AG09319 (cell line): Measurements from ENCODE around the gene RGS12.

ENCODE experiments used
- DNase-seq: peaks from one replicate; pipeline ENCODE4 v3.0.0-alpha.2; 2010; ENCODE audit warnings: low read depth; ENCODE audit errors: extremely low read depth
- CTCF ChIP-seq: IDR thresholded peaks from 2 replicates; pipeline ENCODE4 v1.5.1; 2011; ENCODE audit warnings: low read depth, mild to moderate bottlenecking, inconsistent platforms, low read length, moderate library complexity

The RGS12 gene

DNA sequence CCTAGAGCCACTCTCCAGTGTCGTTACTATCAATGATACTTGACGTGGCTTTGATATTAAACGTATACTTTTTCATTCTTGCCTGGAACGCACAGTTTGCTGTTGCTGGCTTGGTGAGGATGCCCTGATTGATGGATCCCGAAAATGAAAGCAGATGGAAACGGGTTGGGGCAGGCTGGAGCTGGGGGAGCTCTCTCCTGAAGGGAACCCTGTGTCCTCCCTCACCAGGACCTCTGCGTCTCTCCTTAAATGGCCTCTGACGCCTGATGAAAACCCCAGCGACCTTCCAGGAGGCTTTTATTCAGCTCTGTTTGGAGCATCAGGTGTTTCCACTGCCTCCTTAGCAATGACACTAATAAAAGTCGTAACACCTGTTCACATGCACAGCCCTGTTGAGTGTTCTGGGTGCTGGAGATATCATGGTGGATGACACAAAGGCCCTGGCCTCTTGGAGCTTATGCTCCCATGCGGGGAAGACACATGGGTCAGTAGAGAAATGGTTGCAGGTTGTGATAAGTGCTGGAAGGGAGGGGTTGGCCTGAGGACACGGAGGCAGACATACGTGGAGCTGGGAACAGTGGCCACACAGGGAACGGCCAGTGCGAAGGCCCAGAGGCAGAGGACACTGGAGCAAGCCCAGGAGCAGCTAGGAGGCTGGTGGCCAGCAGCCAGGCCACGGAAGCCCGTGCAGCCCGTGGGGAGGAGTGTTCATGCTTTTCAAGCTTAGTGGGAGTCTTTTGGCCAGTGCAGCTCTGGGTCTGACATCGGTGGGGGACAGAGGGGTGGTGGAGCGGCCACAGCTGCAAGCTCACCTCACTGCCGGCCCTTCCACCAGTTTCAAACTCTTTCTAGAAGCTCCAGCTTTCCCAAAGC lies 36.4 kb upstream of the RGS12 start:
- no peak for TF ChIP-seq CTCF
- DNase-seq, result no peak

- DNase-seq, result no peak
Measured at GRCh38 chr4:3257103-3257555, 35.7 kb upstream of the RGS12 start.

GRCh38 chr4:3257556-3258482 lies 35.0 kb upstream of the RGS12 start:
- no peak for DNase-seq

More at GRCh38 chr4:3257103-3257555, 35.7 kb upstream of the RGS12 start:
- TF ChIP-seq CTCF, result no peak

DNA sequence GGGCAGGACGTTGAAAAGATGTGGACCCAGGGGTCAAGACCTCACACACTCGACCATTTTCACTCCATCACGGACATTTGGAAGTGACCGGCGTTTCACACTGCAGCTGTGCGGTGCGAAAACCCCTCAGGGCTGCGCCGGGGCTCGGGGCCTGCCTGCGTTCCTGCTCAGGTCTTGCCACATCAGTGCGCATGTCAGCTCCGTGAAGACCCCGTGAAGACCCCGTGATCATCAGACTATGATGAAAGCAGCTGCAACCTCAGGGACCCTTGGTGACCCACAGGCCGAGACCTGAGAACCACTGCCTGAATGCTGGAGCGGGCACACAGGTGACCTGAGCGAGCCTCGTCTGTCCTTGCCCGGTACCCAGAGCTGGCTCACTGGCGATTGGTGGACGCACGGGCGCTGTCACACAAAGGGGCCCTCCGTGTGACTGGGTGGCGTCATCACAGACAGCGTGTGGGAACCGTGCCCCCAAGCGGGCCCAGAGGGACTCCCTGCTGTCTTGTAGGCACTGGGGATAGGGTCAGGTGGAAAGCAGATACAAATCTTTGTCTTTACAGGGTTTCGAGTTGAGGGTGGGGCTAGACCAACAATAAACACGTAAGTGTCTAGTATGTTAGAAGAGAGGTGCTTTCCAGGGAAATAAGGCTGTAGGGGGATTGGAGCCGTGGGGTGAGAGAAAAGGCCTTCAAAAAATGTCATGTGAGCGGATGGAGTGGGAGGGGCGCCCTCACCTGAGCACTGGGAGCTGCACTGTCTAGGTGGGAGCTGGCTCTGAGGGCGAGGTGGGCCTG lies 31.2 kb upstream of the RGS12 start:
- TF ChIP-seq CTCF, result no peak
- DNase-seq, result no peak

More at GRCh38 chr4:3257556-3258482, 35.0 kb upstream of the RGS12 start:
- TF ChIP-seq CTCF, result no peak

GRCh38 chr4:3262208-3263052 lies 30.4 kb upstream of the RGS12 start:
- DNase-seq, result no peak
- no peak for TF ChIP-seq CTCF

- no peak for TF ChIP-seq CTCF
- no peak for DNase-seq
Measured at GRCh38 chr4:3263053-3263875, 29.6 kb upstream of the RGS12 start.
